Neuronal stem cell (in vitro differentiated cells): ENCODE results near the gene ANP32A. TPM values are rescaled to one million over a fixed set of nuclear protein-coding genes. Genes with fewer than 3 reads are reported as not detected.

Source experiments
- small RNA-seq: library from polyadenylated mRNA; stranded (forward); fragments of <200 nt; extraction: miRNeasy Mini kit (QIAGEN cat#:217004); gene quantifications from one replicate; pipeline ENCODE3, GENCODE V24; 2013; ENCODE audit not compliant: insufficient read depth

Gene ANP32A

Small RNAs within 50 kb of the gene (small RNA-seq; reads per million reads assigned to genes)
- not detected for gene MIR4312
